A549 (cell line): ENCODE measurements around the gene KRTAP5-2. TPM values are rescaled to one million over a fixed set of nuclear protein-coding genes. Genes with fewer than 3 reads are reported as not detected.

Source experiments
- ATAC-seq, 2 experiments: fragments of 200-7000 bp in 1 of 2; fragments of >200 bp in 1 of 2; cut with Nextera tagmentation in 1 of 2; cut with Tn5 transposase in 1 of 2; 3 replicates each; pipeline versions ENCODE4 v1.8.0 to v1.9.1; 2018 to 2020; ENCODE audit warnings: mild to moderate bottlenecking in 1 of 2, moderate library complexity in 1 of 2
- CTCF ChIA-PET: fragments of 300-600 bp; sonication (Branson Sonifier 250); formaldehyde crosslinking; extraction: SDS; loops from one replicate; lab custom pipeline; 2021; ENCODE audit warnings: antibody characterized with exemption, inconsistent platforms; lab: Yijun Ruan, JAX
- POLR2A ChIA-PET: fragments of 350-600 bp; formaldehyde crosslinking; extraction: SDS; loops from one replicate; lab custom pipeline; 2021; ENCODE audit warnings: antibody characterized with exemption, inconsistent platforms; lab: Yijun Ruan, JAX
- DNase-seq, 2 experiments: peaks; one replicate each; pipeline versions ENCODE4 v3.0.0 to v3.0.0-alpha.2; 2011 to 2016; ENCODE audit warnings: low read depth in 1 of 2, low spot score in 1 of 2
- FAIRE-seq: peaks from 2 replicates; lab custom pipeline; 2011; peaks lifted over from hg19 to GRCh38; lab: Jason Lieb, UNC
- H3K27ac ChIP-seq, 2 experiments: fragments of >200 bp; sonication (Bioruptor Twin); formaldehyde crosslinking; 3 replicates each; pipeline ENCODE4 v1.5.1; 2016 to 2017
- H3K4me1 ChIP-seq: fragments of >200 bp; sonication (Bioruptor Twin); formaldehyde crosslinking; 3 replicates; pipeline ENCODE4 v1.6.1; 2016
- H3K4me2 ChIP-seq: fragments of >200 bp; sonication (Bioruptor Twin); formaldehyde crosslinking; 3 replicates; pipeline ENCODE4 v1.6.1; 2016
- H3K4me3 ChIP-seq: fragments of >200 bp; sonication (Bioruptor Twin); formaldehyde crosslinking; 3 replicates; pipeline ENCODE4 v1.5.1; 2016
- H3K9me3 ChIP-seq: fragments of >200 bp; sonication (Bioruptor Twin); formaldehyde crosslinking; 3 replicates; pipeline ENCODE4 v1.6.1; 2016
- CBX2 ChIP-seq: fragments of 200-600 bp; sonication (generic); IDR thresholded peaks from 2 replicates; pipeline ENCODE4 v1.6.1; 2016; ENCODE audit warnings: low read depth, mild to moderate bottlenecking, borderline replicate concordance
- CBX8 ChIP-seq: fragments of 200-600 bp; sonication (generic); IDR thresholded peaks from 2 replicates; pipeline ENCODE4 v1.6.1; 2016
- CHD2 ChIP-seq: fragments of 150-350 bp; IDR thresholded peaks from 2 replicates; pipeline ENCODE4 v1.6.1; 2014; ENCODE audit warnings: low read length; ENCODE audit not compliant: partially characterized antibody
- EHF ChIP-seq: fragments of 250-450 bp; sonication (Bioruptor Pico); IDR thresholded peaks from 2 replicates; pipeline ENCODE4 v1.5.0; 2020; ENCODE audit warnings: mild to moderate bottlenecking
- EP300 ChIP-seq, 2 experiments: fragments of >200 bp; sonication (Bioruptor Twin); formaldehyde crosslinking; IDR thresholded peaks; 2 replicates in 1 of 2; 3 replicates in 1 of 2; pipeline ENCODE4 v1.6.1; 2016 to 2017
- ESRRA ChIP-seq: fragments of 150-350 bp; IDR thresholded peaks from 2 replicates; pipeline ENCODE4 v1.6.1; 2014; ENCODE audit warnings: mild to moderate bottlenecking, low read length, borderline replicate concordance
- FOSB ChIP-seq: fragments of 250-450 bp; sonication (Bioruptor Pico); IDR thresholded peaks from 2 replicates; pipeline ENCODE4 v1.5.0; 2020; ENCODE audit warnings: mild to moderate bottlenecking, moderate library complexity
- FOSL2 ChIP-seq, 2 experiments: fragments of 450-650 bp in 1 of 2; fragments of >200 bp in 1 of 2; sonication (Bioruptor Twin) in 1 of 2; formaldehyde crosslinking; IDR thresholded peaks; 2 replicates each; pipeline versions ENCODE4 v1.5.0 to v1.6.1; 2016 to 2020; ENCODE audit warnings: mild to moderate bottlenecking in 1 of 2, moderate library complexity in 1 of 2
- FOXS1 ChIP-seq: fragments of 250-450 bp; sonication (Bioruptor Pico); IDR thresholded peaks from 2 replicates; pipeline ENCODE4 v1.5.0; 2020; ENCODE audit warnings: mild to moderate bottlenecking, moderate library complexity
- HEYL ChIP-seq: fragments of 250-450 bp; sonication (Bioruptor Pico); IDR thresholded peaks from 2 replicates; pipeline ENCODE4 v1.8.0; 2021; ENCODE audit warnings: mild to moderate bottlenecking, moderate library complexity
- HOXB13 ChIP-seq: fragments of 250-450 bp; sonication (Bioruptor Pico); IDR thresholded peaks from 2 replicates; pipeline ENCODE4 v1.5.0; 2020; ENCODE audit warnings: low read depth, mild to moderate bottlenecking, moderate library complexity
- JUNB ChIP-seq: fragments of >200 bp; sonication (Bioruptor Twin); formaldehyde crosslinking; IDR thresholded peaks from 2 replicates; pipeline ENCODE4 v1.6.1; 2016
- KDM1A ChIP-seq: fragments of 200-600 bp; sonication (generic); IDR thresholded peaks from 2 replicates; pipeline ENCODE4 v1.6.1; 2016; ENCODE audit warnings: low read depth, mild to moderate bottlenecking
- POLR2AphosphoS2 ChIP-seq: conservative IDR thresholded peaks from 2 replicates; pipeline ENCODE4 v1.6.1; 2012; ENCODE audit warnings: low read length, improper control_type of control experiment, inconsistent platforms
- SREBF2 ChIP-seq: fragments of 450-650 bp; IDR thresholded peaks from 2 replicates; pipeline ENCODE4 v1.6.1; 2014; ENCODE audit warnings: mild to moderate bottlenecking, moderate library complexity
- WGBS: methylation state at CpG from one replicate; pipeline ENCODE4 v1.1.6; 2017; ENCODE audit errors: missing lambda C conversion rate; 5-methylcytosine and 5-hydroxymethylcytosine counted together
- polyA plus RNA-seq, 4 experiments: library from polyadenylated mRNA; depleted of rRNA in 3 of 4; stranded (reverse); fragments of >200 nt; fragmentation: RNase III in 1 of 4; extraction: RNeasy Plus Mini Kit Qiagen cat#74134 plus additional on column Dnase treatment in 1 of 4; gene quantifications; 2 replicates in 3 of 4; 3 replicates in 1 of 4; pipeline ENCODE4 v1.2.3, GENCODE V29; 2011 to 2017
- TF ChIP-seq, protein P1 (sequence below): fragments of >200 bp; sonication (Bioruptor Twin); formaldehyde crosslinking; IDR thresholded peaks from 3 replicates; pipeline ENCODE4 v1.5.1; 2016
- TF ChIP-seq, protein P2 (sequence below): fragments of >200 bp; sonication (Bioruptor Twin); formaldehyde crosslinking; IDR thresholded peaks from 2 replicates; pipeline ENCODE4 v1.6.1; 2016
- TF ChIP-seq, protein P3 (sequence below): fragments of 250-450 bp; sonication (Bioruptor Pico); IDR thresholded peaks from 2 replicates; pipeline ENCODE4 v1.5.0; 2020; ENCODE audit warnings: low read depth, mild to moderate bottlenecking, moderate library complexity
- TF ChIP-seq, protein P4 (sequence below): IDR thresholded peaks from 2 replicates; pipeline ENCODE4 v1.6.1; 2012; ENCODE audit warnings: low read depth, borderline replicate concordance
- TF ChIP-seq, protein P5 (sequence below): fragments of 450-650 bp; IDR thresholded peaks from 2 replicates; pipeline ENCODE4 v1.6.1; 2014; ENCODE audit warnings: antibody characterized with exemption
- TF ChIP-seq, protein P6 (sequence below): fragments of 200-600 bp; sonication (generic); IDR thresholded peaks from 2 replicates; pipeline ENCODE4 v1.6.1; 2016; ENCODE audit warnings: antibody characterized with exemption, mild to moderate bottlenecking, moderate library complexity
- TF ChIP-seq, protein P7 (sequence below): IDR thresholded peaks from 2 replicates; pipeline ENCODE4 v1.6.1; 2012

Gene KRTAP5-2
- polyA plus RNA-seq, 2 of the 4 experiments (the other 2 are of a cell fraction): not detected

DNA sequence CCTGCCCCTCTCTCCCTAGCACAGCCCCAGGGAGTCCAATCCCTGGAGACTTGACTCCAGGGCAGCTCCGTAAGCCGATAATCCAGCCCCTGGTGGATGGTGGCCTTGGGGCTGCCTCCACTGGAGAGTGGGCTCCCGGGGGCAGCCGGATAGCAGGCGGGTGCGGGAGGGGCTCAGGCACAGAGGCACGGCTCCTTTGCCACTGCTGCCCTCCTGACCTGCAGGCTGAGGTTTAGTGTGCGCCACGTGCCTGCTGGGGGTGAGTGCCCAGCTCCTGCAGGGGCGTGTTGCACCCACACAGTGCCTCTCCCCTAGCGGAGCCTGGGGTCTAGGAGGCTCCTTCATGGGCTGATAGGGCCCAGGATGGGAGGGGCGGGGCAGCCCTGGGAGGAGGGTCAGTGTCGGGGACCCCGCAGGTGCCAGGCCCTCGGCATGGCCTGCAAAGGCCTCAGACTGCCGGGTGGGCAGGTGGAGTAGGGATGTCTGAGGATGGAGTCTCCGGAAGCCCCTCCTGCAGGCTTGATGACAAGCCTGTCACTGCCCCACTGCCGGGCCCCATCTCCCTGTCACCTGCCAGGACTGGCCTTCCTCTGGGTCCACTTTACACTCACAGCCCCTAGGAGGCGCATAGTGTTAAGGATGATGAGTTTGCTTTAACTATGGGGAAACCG lies 31.6 kb downstream of the KRTAP5-2 start:
- Histone ChIP-seq H3K27ac (no peak overlapping the region), H3K4me1 (peaks cover 33% of the 10 kb centered on the region), H3K9me3 (no peaks in the 10 kb centered on the region), H3K4me3 (no peak overlapping the region), H3K4me2 (no peak overlapping the region)
- no peak for DNase-seq
- CTCF ChIA-PET: interaction anchor here (0.6 to 26.3 kb wide), 9 partner anchors 9 to 75 kb away, joined by 3 to 719 read pairs (median 3); no protein-coding TSS in a partner anchor
- POLR2A ChIA-PET: no interaction called here
- FAIRE-seq: no peak
- TF ChIP-seq KDM1A: no peak
- TF ChIP-seq, protein P1, sequence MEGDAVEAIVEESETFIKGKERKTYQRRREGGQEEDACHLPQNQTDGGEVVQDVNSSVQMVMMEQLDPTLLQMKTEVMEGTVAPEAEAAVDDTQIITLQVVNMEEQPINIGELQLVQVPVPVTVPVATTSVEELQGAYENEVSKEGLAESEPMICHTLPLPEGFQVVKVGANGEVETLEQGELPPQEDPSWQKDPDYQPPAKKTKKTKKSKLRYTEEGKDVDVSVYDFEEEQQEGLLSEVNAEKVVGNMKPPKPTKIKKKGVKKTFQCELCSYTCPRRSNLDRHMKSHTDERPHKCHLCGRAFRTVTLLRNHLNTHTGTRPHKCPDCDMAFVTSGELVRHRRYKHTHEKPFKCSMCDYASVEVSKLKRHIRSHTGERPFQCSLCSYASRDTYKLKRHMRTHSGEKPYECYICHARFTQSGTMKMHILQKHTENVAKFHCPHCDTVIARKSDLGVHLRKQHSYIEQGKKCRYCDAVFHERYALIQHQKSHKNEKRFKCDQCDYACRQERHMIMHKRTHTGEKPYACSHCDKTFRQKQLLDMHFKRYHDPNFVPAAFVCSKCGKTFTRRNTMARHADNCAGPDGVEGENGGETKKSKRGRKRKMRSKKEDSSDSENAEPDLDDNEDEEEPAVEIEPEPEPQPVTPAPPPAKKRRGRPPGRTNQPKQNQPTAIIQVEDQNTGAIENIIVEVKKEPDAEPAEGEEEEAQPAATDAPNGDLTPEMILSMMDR: 0 out of 3 replicates have a peak, but pooled peaks have one; percentile 15
- TF ChIP-seq, protein P2, sequence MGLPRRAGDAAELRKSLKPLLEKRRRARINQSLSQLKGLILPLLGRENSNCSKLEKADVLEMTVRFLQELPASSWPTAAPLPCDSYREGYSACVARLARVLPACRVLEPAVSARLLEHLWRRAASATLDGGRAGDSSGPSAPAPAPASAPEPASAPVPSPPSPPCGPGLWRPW: no peak
- peak in 1 of 2 experiments; percentile 31; a peak in 2 of 6 replicates for ATAC-seq
- WGBS: 61% methylated on average over 14 of the region's 20 CpGs

DNA sequence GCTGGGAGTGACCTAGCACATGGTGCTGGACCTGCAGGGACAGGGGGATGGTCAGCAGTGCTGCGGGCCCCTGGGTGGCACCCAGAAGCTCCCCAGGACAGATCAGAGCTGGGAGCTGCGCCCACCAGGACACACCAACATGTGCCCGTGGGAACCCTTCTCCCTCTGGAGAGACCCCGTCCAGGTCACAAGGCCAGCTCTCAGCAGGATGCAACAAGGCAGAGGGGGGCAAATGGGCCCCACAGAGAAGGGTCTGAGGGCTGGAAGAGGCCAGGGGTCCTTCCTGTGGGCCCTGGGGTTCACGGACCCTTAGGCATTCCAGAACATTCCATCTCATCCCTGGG lies 32.2 kb downstream of the KRTAP5-2 start:
- Histone ChIP-seq H3K27ac (no peak overlapping the region), H3K4me3 (no peak overlapping the region), H3K4me2 (no peak overlapping the region), H3K9me3 (no peaks in the 10 kb centered on the region), H3K4me1 (peaks cover 32% of the 10 kb centered on the region)
- DNase-seq: no peak
- ChIA-PET CTCF (interaction anchor here (0.6 to 26.3 kb wide), 8 partner anchors 9 to 75 kb away, joined by 3 to 719 read pairs (median 3); no protein-coding TSS in a partner anchor), POLR2A (no interaction called here)
- 94% methylated on average over 2 of the region's 5 CpGs for WGBS
- no peak for FAIRE-seq
- ATAC-seq: no peak
- TF ChIP-seq FOSL2 (IDR thresholded peaks at IDR 0.05): no peak
- TF ChIP-seq FOSL2 (CRISPR knock-in tag; IDR thresholded peaks at IDR 0.05): no peak
- no peak for TF ChIP-seq FOXS1 (CRISPR knock-in tag)
- TF ChIP-seq CBX2: no peak
- no peak for TF ChIP-seq JUNB
- no peak for TF ChIP-seq SREBF2
- TF ChIP-seq, protein P3, sequence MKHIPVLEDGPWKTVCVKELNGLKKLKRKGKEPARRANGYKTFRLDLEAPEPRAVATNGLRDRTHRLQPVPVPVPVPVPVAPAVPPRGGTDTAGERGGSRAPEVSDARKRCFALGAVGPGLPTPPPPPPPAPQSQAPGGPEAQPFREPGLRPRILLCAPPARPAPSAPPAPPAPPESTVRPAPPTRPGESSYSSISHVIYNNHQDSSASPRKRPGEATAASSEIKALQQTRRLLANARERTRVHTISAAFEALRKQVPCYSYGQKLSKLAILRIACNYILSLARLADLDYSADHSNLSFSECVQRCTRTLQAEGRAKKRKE (CRISPR knock-in tag): no peak
- TF ChIP-seq HOXB13: no peak
- TF ChIP-seq FOSB (CRISPR knock-in tag): no peak
- TF ChIP-seq, protein P4, sequence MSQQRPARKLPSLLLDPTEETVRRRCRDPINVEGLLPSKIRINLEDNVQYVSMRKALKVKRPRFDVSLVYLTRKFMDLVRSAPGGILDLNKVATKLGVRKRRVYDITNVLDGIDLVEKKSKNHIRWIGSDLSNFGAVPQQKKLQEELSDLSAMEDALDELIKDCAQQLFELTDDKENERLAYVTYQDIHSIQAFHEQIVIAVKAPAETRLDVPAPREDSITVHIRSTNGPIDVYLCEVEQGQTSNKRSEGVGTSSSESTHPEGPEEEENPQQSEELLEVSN: no peak
- TF ChIP-seq, protein P5, sequence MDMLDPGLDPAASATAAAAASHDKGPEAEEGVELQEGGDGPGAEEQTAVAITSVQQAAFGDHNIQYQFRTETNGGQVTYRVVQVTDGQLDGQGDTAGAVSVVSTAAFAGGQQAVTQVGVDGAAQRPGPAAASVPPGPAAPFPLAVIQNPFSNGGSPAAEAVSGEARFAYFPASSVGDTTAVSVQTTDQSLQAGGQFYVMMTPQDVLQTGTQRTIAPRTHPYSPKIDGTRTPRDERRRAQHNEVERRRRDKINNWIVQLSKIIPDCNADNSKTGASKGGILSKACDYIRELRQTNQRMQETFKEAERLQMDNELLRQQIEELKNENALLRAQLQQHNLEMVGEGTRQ: no peak
- no peak for TF ChIP-seq ESRRA
- no peak for TF ChIP-seq POLR2AphosphoS2
- no peak for TF ChIP-seq EP300 (IDR thresholded peaks at IDR 0.05)
- TF ChIP-seq EHF (CRISPR knock-in tag): no peak
- TF ChIP-seq, protein P6, sequence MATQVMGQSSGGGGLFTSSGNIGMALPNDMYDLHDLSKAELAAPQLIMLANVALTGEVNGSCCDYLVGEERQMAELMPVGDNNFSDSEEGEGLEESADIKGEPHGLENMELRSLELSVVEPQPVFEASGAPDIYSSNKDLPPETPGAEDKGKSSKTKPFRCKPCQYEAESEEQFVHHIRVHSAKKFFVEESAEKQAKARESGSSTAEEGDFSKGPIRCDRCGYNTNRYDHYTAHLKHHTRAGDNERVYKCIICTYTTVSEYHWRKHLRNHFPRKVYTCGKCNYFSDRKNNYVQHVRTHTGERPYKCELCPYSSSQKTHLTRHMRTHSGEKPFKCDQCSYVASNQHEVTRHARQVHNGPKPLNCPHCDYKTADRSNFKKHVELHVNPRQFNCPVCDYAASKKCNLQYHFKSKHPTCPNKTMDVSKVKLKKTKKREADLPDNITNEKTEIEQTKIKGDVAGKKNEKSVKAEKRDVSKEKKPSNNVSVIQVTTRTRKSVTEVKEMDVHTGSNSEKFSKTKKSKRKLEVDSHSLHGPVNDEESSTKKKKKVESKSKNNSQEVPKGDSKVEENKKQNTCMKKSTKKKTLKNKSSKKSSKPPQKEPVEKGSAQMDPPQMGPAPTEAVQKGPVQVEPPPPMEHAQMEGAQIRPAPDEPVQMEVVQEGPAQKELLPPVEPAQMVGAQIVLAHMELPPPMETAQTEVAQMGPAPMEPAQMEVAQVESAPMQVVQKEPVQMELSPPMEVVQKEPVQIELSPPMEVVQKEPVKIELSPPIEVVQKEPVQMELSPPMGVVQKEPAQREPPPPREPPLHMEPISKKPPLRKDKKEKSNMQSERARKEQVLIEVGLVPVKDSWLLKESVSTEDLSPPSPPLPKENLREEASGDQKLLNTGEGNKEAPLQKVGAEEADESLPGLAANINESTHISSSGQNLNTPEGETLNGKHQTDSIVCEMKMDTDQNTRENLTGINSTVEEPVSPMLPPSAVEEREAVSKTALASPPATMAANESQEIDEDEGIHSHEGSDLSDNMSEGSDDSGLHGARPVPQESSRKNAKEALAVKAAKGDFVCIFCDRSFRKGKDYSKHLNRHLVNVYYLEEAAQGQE: no peak
- no peak for TF ChIP-seq CBX8
- TF ChIP-seq, protein P7, sequence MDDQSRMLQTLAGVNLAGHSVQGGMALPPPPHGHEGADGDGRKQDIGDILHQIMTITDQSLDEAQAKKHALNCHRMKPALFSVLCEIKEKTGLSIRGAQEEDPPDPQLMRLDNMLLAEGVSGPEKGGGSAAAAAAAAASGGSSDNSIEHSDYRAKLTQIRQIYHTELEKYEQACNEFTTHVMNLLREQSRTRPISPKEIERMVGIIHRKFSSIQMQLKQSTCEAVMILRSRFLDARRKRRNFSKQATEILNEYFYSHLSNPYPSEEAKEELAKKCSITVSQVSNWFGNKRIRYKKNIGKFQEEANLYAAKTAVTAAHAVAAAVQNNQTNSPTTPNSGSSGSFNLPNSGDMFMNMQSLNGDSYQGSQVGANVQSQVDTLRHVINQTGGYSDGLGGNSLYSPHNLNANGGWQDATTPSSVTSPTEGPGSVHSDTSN: no peak
- TF ChIP-seq HEYL (CRISPR knock-in tag): no peak
- no peak for TF ChIP-seq CHD2
